Activated CD4-positive, alpha-beta T cell treated with anti-CD3 and anti-CD28 coated beads, Interleukin-2, amount 50 U/mL, for 24 hours (primary cell): ENCODE measurements around the gene EDNRB.
"Not testable (repeated sequence)": the region's sequence is repeated elsewhere in the genome, so short reads cannot be mapped to it uniquely, and the experiment has no call there.

Experiments
- DNase-seq, 2 donors: peaks; one replicate each; pipeline ENCODE4 v3.0.0-alpha.2; 2020; ENCODE audit warnings: low read depth in 1 of 2, low spot score in 1 of 2

EDNRB gene

GRCh38 chr13:77896977-77897376 is 21.7 kb downstream of the EDNRB start:
- no peak for DNase-seq

GRCh38 chr13:77896536-77896935 is 22.1 kb downstream of the EDNRB start:
- no peak for DNase-seq

GRCh38 chr13:77894743-77895142 is 23.9 kb downstream of the EDNRB start:
- DNase-seq: no peak

GRCh38 chr13:77893066-77893465 is 25.6 kb downstream of the EDNRB start:
- no peak for DNase-seq

- no peak for DNase-seq
Observed at GRCh38 chr13:77892491-77892890, 26.1 kb downstream of the EDNRB start.

- DNase-seq: no peak
Observed at GRCh38 chr13:77891486-77891885, 27.1 kb downstream of the EDNRB start.

GRCh38 chr13:77891041-77891440 is 27.6 kb downstream of the EDNRB start:
- no peak for DNase-seq

GRCh38 chr13:77883328-77883727 is 35.3 kb downstream of the EDNRB start:
- no peak for DNase-seq

- DNase-seq: no peak
Observed at GRCh38 chr13:77878190-77878589, 40.4 kb downstream of the EDNRB start.

- DNase-seq: no peak
Observed at GRCh38 chr13:77876176-77876575, 42.5 kb downstream of the EDNRB start.

GRCh38 chr13:77874406-77874805 is 44.2 kb downstream of the EDNRB start:
- no peak for DNase-seq

- DNase-seq: no peak
Observed at GRCh38 chr13:77872995-77873394, 45.6 kb downstream of the EDNRB start.

GRCh38 chr13:77871596-77871995 is 47.0 kb downstream of the EDNRB start:
- DNase-seq: no peak

- no peak for DNase-seq
Observed at GRCh38 chr13:77868717-77869116, 49.9 kb downstream of the EDNRB start.

- no peak for DNase-seq
Observed at GRCh38 chr13:77866971-77867370, 51.7 kb downstream of the EDNRB start.

- no peak for DNase-seq
Observed at GRCh38 chr13:77865622-77866021, 53.0 kb downstream of the EDNRB start.

GRCh38 chr13:77863144-77863543 is 55.5 kb downstream of the EDNRB start:
- DNase-seq: no peak

- no peak for DNase-seq
Observed at GRCh38 chr13:77861741-77862140, 56.9 kb downstream of the EDNRB start.

- DNase-seq: no peak
Observed at GRCh38 chr13:77860507-77860981, 58.1 kb downstream of the EDNRB start.

- no peak for DNase-seq
Observed at GRCh38 chr13:77859450-77859849, 59.2 kb downstream of the EDNRB start.

GRCh38 chr13:77857531-77858209 is 61.0 kb downstream of the EDNRB start:
- no peak for DNase-seq

- no peak for DNase-seq
Observed at GRCh38 chr13:77853703-77854102, 64.9 kb downstream of the EDNRB start.

GRCh38 chr13:77848050-77848449 is 70.6 kb downstream of the EDNRB start:
- not testable (repeated sequence) for DNase-seq
